Uterus (tissue), 2 donors: Measurements from ENCODE around the gene NRSN2.

ENCODE experiments used
- CTCF ChIP-seq, 4 experiments: fragments of 200-600 bp in 2 of 4; fragments of 450-650 bp in 2 of 4; sonication (generic) in 2 of 4; IDR thresholded peaks; one replicate each; pipeline ENCODE4 v1.5.1; 2016 to 2019; ENCODE audit warnings: antibody characterized with exemption in 4 of 4, mild to moderate bottlenecking in 2 of 4, moderate library complexity in 1 of 4
- POLR2A ChIP-seq, 2 donors: fragments of 450-650 bp; IDR thresholded peaks; one replicate each; pipeline ENCODE4 v1.6.1; 2016; ENCODE audit warnings: antibody characterized with exemption in 2 of 2, mild to moderate bottlenecking in 1 of 2, moderate library complexity in 1 of 2

- TF ChIP-seq POLR2A (IDR thresholded peaks at IDR 0.05) (no peak), CTCF (IDR thresholded peaks at IDR 0.05) (no peak)
Measured at GRCh38 chr20:400454-401275, 53.8 kb downstream of the NRSN2 start.
